CD4-positive, CD25-positive, alpha-beta regulatory T cell (primary cell): ENCODE results near the gene ST3GAL3. TPM values are rescaled to one million over a fixed set of nuclear protein-coding genes. Genes with fewer than 3 reads are reported as not detected.
A peak's percentile ranks its signal among the peaks of the same experiment; 100 is the strongest.

Experiments used
- ATAC-seq, 2 donors: fragments of 150-1000 bp; cut with Tn5 transposase; one replicate each; pipeline ENCODE4 v1.10.0; 2021; ENCODE audit warnings: low read depth in 2 of 2, moderate number of reproducible peaks in 2 of 2, moderate library complexity in 1 of 2
- DNase-seq, 3 donors: peaks; one replicate each; pipeline versions ENCODE4 v3.0.0 to v3.0.0-alpha.2; 2012 to 2022; ENCODE audit warnings: mixed read lengths in 1 of 3
- H3K27ac ChIP-seq: one replicate; pipeline ENCODE4 v1.7.0; 2013; ENCODE audit warnings: mild to moderate bottlenecking, low read length; ENCODE audit not compliant: insufficient read depth, poor library complexity, severe bottlenecking
- H3K27me3 ChIP-seq: one replicate; pipeline ENCODE4 v1.7.0; 2013; ENCODE audit warnings: low read length; ENCODE audit not compliant: control insufficient read depth, insufficient read depth
- H3K36me3 ChIP-seq: one replicate; pipeline ENCODE4 v1.7.0; 2013; ENCODE audit warnings: mild to moderate bottlenecking, low read length, moderate library complexity; ENCODE audit not compliant: control insufficient read depth, insufficient read depth
- H3K4me1 ChIP-seq: 2 replicates; pipeline ENCODE4 v1.7.0; 2013; ENCODE audit warnings: mild to moderate bottlenecking, low read length; ENCODE audit not compliant: insufficient read depth, control insufficient read depth, poor library complexity, severe bottlenecking
- H3K4me3 ChIP-seq: one replicate; pipeline ENCODE4 v1.7.0; 2013; ENCODE audit warnings: low read depth, mild to moderate bottlenecking, low read length, moderate library complexity
- H3K9me3 ChIP-seq, 2 experiments: 1 replicate in 1 of 2; 2 replicates in 1 of 2; pipeline ENCODE4 v1.7.0; 2013; ENCODE audit warnings: low read length in 2 of 2, mild to moderate bottlenecking in 1 of 2, moderate library complexity in 1 of 2; ENCODE audit not compliant: control insufficient read depth in 2 of 2
- H3K27ac Mint-ChIP-seq, 3 donors: one replicate each; pipeline ENCODE4 v1.8.0; 2020 to 2022; ENCODE audit warnings: mild to moderate bottlenecking in 3 of 3, mixed read lengths in 3 of 3, moderate library complexity in 2 of 3
- H3K27me3 Mint-ChIP-seq: one replicate; pipeline ENCODE4 v1.8.0; 2022; ENCODE audit warnings: mild to moderate bottlenecking, mixed read lengths
- H3K36me3 Mint-ChIP-seq: one replicate; pipeline ENCODE4 v1.8.0; 2020; ENCODE audit warnings: mixed read lengths
- H3K4me1 Mint-ChIP-seq, 4 donors: one replicate each; pipeline ENCODE4 v1.8.0; 2020 to 2022; ENCODE audit warnings: mixed read lengths in 4 of 4, mild to moderate bottlenecking in 1 of 4
- H3K4me3 Mint-ChIP-seq, 4 donors: one replicate each; pipeline ENCODE4 v1.8.0; 2020 to 2022; ENCODE audit warnings: mild to moderate bottlenecking in 4 of 4, mixed read lengths in 4 of 4, moderate library complexity in 3 of 4
- H3K9me3 Mint-ChIP-seq, 7 donors: one replicate each; pipeline ENCODE4 v1.8.0; 2020 to 2022; ENCODE audit warnings: mixed read lengths in 7 of 7, mild to moderate bottlenecking in 3 of 7, moderate library complexity in 2 of 7
- polyA plus RNA-seq, 4 donors: library from polyadenylated mRNA; unstranded; fragments of 300-500 nt; fragmentation: Illumina TruSeq; gene quantifications; one replicate each; pipeline ENCODE4 v1.2.3, GENCODE V29; 2021
- total RNA-seq: library from RNA; stranded (reverse); gene quantifications from one replicate; pipeline ENCODE4 v1.2.3, GENCODE V29; 2022

ST3GAL3 gene
- total and polyA plus RNA-seq, 5 donors from 2014 or later: 5.7 to 25.0 (median 8.5) TPM

GRCh38 chr1:43919906-43920305, 212.6 kb downstream of the ST3GAL3 start:
- Mint-ChIP-seq H3K27me3 (no peaks in the 10 kb centered on the region), H3K4me1 (no peaks in the 10 kb centered on the region)

GRCh38 chr1:43921022-43921421, 213.7 kb downstream of the ST3GAL3 start:
- ATAC-seq (no peak), DNase-seq (no peak)
- Mint-ChIP-seq H3K27me3 (no peaks in the 10 kb centered on the region), H3K36me3 (peaks cover 24% of the 10 kb centered on the region), H3K4me1 (no peaks in the 10 kb centered on the region), H3K9me3 (no peaks in the 10 kb centered on the region), H3K27ac (peak overlapping the region in 1 of 3 donors; percentile 9), H3K4me3 (no peak overlapping the region)
- Histone ChIP-seq H3K36me3 (peaks cover 3% of the 10 kb centered on the region), H3K4me3 (no peak overlapping the region), H3K27me3 (no peaks in the 10 kb centered on the region), H3K9me3 (no peaks in the 10 kb centered on the region), H3K4me1 (no peaks in the 10 kb centered on the region), H3K27ac (no peak overlapping the region)

More at GRCh38 chr1:43919906-43920305, 212.6 kb downstream of the ST3GAL3 start:
- Histone ChIP-seq H3K27me3 (no peaks in the 10 kb centered on the region), H3K4me1 (no peaks in the 10 kb centered on the region), H3K4me3 (no peak overlapping the region), H3K9me3 (no peaks in the 10 kb centered on the region), H3K36me3 (no peaks in the 10 kb centered on the region), H3K27ac (no peak overlapping the region)
- Mint-ChIP-seq H3K36me3 (peaks cover 16% of the 10 kb centered on the region), H3K27ac (no peak overlapping the region), H3K4me3 (no peak overlapping the region), H3K9me3 (no peaks in the 10 kb centered on the region)
- no peak for ATAC-seq
- no peak for DNase-seq

GRCh38 chr1:43924516-43924915, 217.2 kb downstream of the ST3GAL3 start:
- Histone ChIP-seq H3K27me3 (no peaks in the 10 kb centered on the region), H3K36me3 (peaks cover 3% of the 10 kb centered on the region), H3K4me3 (no peak overlapping the region), H3K4me1 (no peaks in the 10 kb centered on the region), H3K9me3 (no peaks in the 10 kb centered on the region), H3K27ac (no peak overlapping the region)
- ATAC-seq (no peak), DNase-seq (no peak)
- no peak overlapping the region for H3K4me3 Mint-ChIP-seq
- H3K27me3 Mint-ChIP-seq: no peaks in the 10 kb centered on the region
- H3K36me3 Mint-ChIP-seq: peaks cover 21% of the 10 kb centered on the region
- H3K4me1 Mint-ChIP-seq: no peaks in the 10 kb centered on the region
- no peak overlapping the region for H3K27ac Mint-ChIP-seq
- H3K9me3 Mint-ChIP-seq: no peaks in the 10 kb centered on the region

- no peaks in the 10 kb centered on the region for H3K27me3 Mint-ChIP-seq
- Histone ChIP-seq H3K4me3 (no peak overlapping the region), H3K27me3 (no peaks in the 10 kb centered on the region), H3K36me3 (peaks cover 3% of the 10 kb centered on the region), H3K4me1 (no peaks in the 10 kb centered on the region), H3K9me3 (no peaks in the 10 kb centered on the region), H3K27ac (no peak overlapping the region)
- H3K4me3 Mint-ChIP-seq: no peak overlapping the region
- H3K36me3 Mint-ChIP-seq: peaks cover 21% of the 10 kb centered on the region
- no peaks in the 10 kb centered on the region for H3K4me1 Mint-ChIP-seq
- H3K27ac Mint-ChIP-seq: no peak overlapping the region
- ATAC-seq: no peak
- DNase-seq: no peak
- H3K9me3 Mint-ChIP-seq: no peaks in the 10 kb centered on the region
Observed at GRCh38 chr1:43925846-43926245, 218.5 kb downstream of the ST3GAL3 start.

GRCh38 chr1:43930168-43930948, 223.0 kb downstream of the ST3GAL3 start:
- H3K27me3 ChIP-seq: peaks cover 10% of the 10 kb centered on the region
- DNase-seq: peak in 1 of 3 donors; percentile 37
- H3K4me1 ChIP-seq: peaks cover 12% of the 10 kb centered on the region
- H3K4me1 Mint-ChIP-seq: peaks cover 0 to 23% (median 8%) of the 10 kb centered on the region in 4 donors
- peaks cover 3% of the 10 kb centered on the region for H3K36me3 ChIP-seq
- no peak overlapping the region for H3K27ac Mint-ChIP-seq
- no peaks in the 10 kb centered on the region for H3K9me3 ChIP-seq
- no peaks in the 10 kb centered on the region for H3K9me3 Mint-ChIP-seq
- H3K4me3 ChIP-seq: no peak overlapping the region
- no peak overlapping the region for H3K27ac ChIP-seq
- H3K4me3 Mint-ChIP-seq: peak overlapping the region in 1 of 4 donors; percentile 58
- peak in 1 of 2 donors; percentile 32 for ATAC-seq
- H3K36me3 Mint-ChIP-seq: peaks cover 8% of the 10 kb centered on the region
- peaks cover 26% of the 10 kb centered on the region for H3K27me3 Mint-ChIP-seq

GRCh38 chr1:43930949-43931275, 223.6 kb downstream of the ST3GAL3 start:
- H3K36me3 ChIP-seq: peaks cover 1% of the 10 kb centered on the region
- Mint-ChIP-seq H3K36me3 (peaks cover 2% of the 10 kb centered on the region), H3K4me3 (no peak overlapping the region), H3K4me1 (peaks cover 0 to 28% (median 10%) of the 10 kb centered on the region in 4 donors), H3K9me3 (no peaks in the 10 kb centered on the region), H3K27ac (no peak overlapping the region), H3K27me3 (peaks cover 30% of the 10 kb centered on the region)
- no peak overlapping the region for H3K27ac ChIP-seq
- no peak for ATAC-seq
- no peaks in the 10 kb centered on the region for H3K9me3 ChIP-seq
- peaks cover 10% of the 10 kb centered on the region for H3K27me3 ChIP-seq
- no peak overlapping the region for H3K4me3 ChIP-seq
- H3K4me1 ChIP-seq: peaks cover 16% of the 10 kb centered on the region
- DNase-seq: no peak

GRCh38 chr1:43931711-43932660, 224.7 kb downstream of the ST3GAL3 start:
- no peaks in the 10 kb centered on the region for H3K9me3 Mint-ChIP-seq
- peaks cover 0 to 28% (median 11%) of the 10 kb centered on the region in 4 donors for H3K4me1 Mint-ChIP-seq
- Histone ChIP-seq H3K27ac (no peak overlapping the region), H3K27me3 (peaks cover 10% of the 10 kb centered on the region), H3K36me3 (no peaks in the 10 kb centered on the region), H3K4me1 (peaks cover 22% of the 10 kb centered on the region), H3K4me3 (no peak overlapping the region), H3K9me3 (no peaks in the 10 kb centered on the region)
- H3K27ac Mint-ChIP-seq: no peak overlapping the region
- H3K36me3 Mint-ChIP-seq: no peaks in the 10 kb centered on the region
- H3K27me3 Mint-ChIP-seq: peaks cover 34% of the 10 kb centered on the region
- H3K4me3 Mint-ChIP-seq: no peak overlapping the region
- DNase-seq (no peak), ATAC-seq (no peak)
